ENCODE results near the gene GINS1. TPM values are rescaled to one million over a fixed set of nuclear protein-coding genes. Genes with fewer than 3 reads are reported as not detected.

Gene GINS1
- total RNA-seq, 1 donor from 2014 or later = 6.2 TPM

DNA sequence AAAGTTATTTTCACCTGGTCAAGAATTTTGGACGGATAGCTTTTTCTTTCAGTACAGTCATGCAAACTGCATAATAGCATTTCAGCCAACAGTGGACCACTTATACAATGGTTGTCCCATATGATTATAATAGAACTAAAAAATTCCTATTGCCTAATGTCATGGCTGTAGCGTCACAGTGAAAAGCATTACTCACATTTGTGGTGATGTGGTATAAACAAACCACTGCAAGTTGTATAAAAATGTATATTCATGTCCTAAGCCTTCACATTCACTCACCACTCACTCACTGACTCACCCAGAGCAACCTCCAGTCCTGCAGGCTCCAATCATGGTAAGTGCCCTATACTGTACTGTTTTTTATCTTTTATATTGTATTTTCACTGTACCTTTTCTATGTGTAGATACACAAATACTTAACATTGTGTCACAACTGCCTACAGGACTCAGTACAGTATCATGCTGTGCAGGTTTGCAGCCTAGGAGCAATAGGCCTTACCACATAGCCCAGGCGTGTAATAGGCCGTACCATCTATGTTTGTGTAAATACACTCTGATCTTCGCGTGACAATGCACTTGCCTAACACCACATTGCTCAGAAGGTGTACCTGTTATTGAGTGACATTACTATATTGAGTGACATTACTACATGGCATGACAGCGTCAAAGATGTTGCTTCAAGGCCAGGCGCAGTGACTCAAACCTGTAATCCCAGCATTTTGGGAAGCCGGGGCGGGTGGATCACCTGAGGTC is 34.7 kb upstream of the GINS1 start:
- no peak overlapping the region for H3K4me3 Mint-ChIP-seq (ENCODE audit: unreplicated experiment)
- peaks cover 8% of the 10 kb centered on the region for H3K9me3 Mint-ChIP-seq (ENCODE audit: unreplicated experiment)
- peaks cover 6% of the 10 kb centered on the region for H3K36me3 Mint-ChIP-seq (ENCODE audit: unreplicated experiment)
- H3K4me1 Mint-ChIP-seq (ENCODE audit: unreplicated experiment) = peaks cover 8% of the 10 kb centered on the region
- H3K27me3 Mint-ChIP-seq (ENCODE audit: unreplicated experiment) = no peaks in the 10 kb centered on the region
- no peak for DNase-seq (ENCODE audit: extremely low spot score, unreplicated experiment)
- no peak overlapping the region for H3K27ac Mint-ChIP-seq (ENCODE audit: unreplicated experiment)
- TF ChIP-seq CTCF (IDR thresholded peaks at IDR 0.05) = no peak

- no peak overlapping the region for H3K4me3 Mint-ChIP-seq (ENCODE audit: unreplicated experiment)
- DNase-seq (ENCODE audit: extremely low spot score, unreplicated experiment) = no peak
- peaks cover 4% of the 10 kb centered on the region for H3K36me3 Mint-ChIP-seq (ENCODE audit: unreplicated experiment)
- H3K27ac Mint-ChIP-seq (ENCODE audit: unreplicated experiment) = no peak overlapping the region
- peaks cover 8% of the 10 kb centered on the region for H3K4me1 Mint-ChIP-seq (ENCODE audit: unreplicated experiment)
- TF ChIP-seq CTCF (IDR thresholded peaks at IDR 0.05) = no peak
- H3K27me3 Mint-ChIP-seq (ENCODE audit: unreplicated experiment) = no peaks in the 10 kb centered on the region
- H3K9me3 Mint-ChIP-seq (ENCODE audit: unreplicated experiment) = peaks cover 8% of the 10 kb centered on the region
These were observed 32.6 kb upstream of the GINS1 start for GRCh38 chr20:25374842-25375241.

GRCh38 chr20:25376236-25376635 is 31.2 kb upstream of the GINS1 start:
- Mint-ChIP-seq H3K27ac (ENCODE audit: unreplicated experiment) (no peak overlapping the region), H3K36me3 (ENCODE audit: unreplicated experiment) (peaks cover 4% of the 10 kb centered on the region), H3K9me3 (ENCODE audit: unreplicated experiment) (peaks cover 8% of the 10 kb centered on the region), H3K4me1 (ENCODE audit: unreplicated experiment) (peaks cover 8% of the 10 kb centered on the region), H3K27me3 (ENCODE audit: unreplicated experiment) (no peaks in the 10 kb centered on the region), H3K4me3 (ENCODE audit: unreplicated experiment) (no peak overlapping the region)
- no peak for TF ChIP-seq CTCF (IDR thresholded peaks at IDR 0.05)
- DNase-seq (ENCODE audit: extremely low spot score, unreplicated experiment) = no peak

DNA sequence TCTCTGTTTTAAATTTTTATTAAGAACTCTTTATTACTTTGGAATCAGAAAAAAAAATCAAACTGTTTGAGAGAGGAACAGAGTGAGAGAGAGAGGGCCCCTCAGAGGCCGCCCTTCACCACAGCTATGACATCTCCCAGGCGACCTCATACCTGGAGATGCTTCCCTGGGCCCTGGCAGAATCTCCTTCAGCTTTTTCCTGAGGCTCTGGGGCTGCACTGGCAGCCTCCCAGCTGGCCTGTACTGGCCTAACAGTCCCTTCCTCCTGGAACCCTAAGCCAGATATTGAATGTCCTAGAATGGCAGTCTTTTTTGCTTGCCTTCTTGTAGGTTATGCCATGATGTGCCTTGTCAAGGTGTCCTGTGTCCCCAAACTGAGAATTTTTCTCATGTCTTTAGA is 30.6 kb upstream of the GINS1 start:
- no peak overlapping the region for H3K4me3 Mint-ChIP-seq (ENCODE audit: unreplicated experiment)
- no peak for TF ChIP-seq CTCF (IDR thresholded peaks at IDR 0.05)
- peaks cover 8% of the 10 kb centered on the region for H3K4me1 Mint-ChIP-seq (ENCODE audit: unreplicated experiment)
- no peak overlapping the region for H3K27ac Mint-ChIP-seq (ENCODE audit: unreplicated experiment)
- no peaks in the 10 kb centered on the region for H3K27me3 Mint-ChIP-seq (ENCODE audit: unreplicated experiment)
- H3K36me3 Mint-ChIP-seq (ENCODE audit: unreplicated experiment) = peaks cover 2% of the 10 kb centered on the region
- H3K9me3 Mint-ChIP-seq (ENCODE audit: unreplicated experiment) = peaks cover 8% of the 10 kb centered on the region
- no peak for DNase-seq (ENCODE audit: extremely low spot score, unreplicated experiment)

- no peak overlapping the region for H3K4me3 Mint-ChIP-seq (ENCODE audit: unreplicated experiment)
- H3K9me3 Mint-ChIP-seq (ENCODE audit: unreplicated experiment) = no peaks in the 10 kb centered on the region
- peaks cover 4% of the 10 kb centered on the region for H3K36me3 Mint-ChIP-seq (ENCODE audit: unreplicated experiment)
- H3K4me1 Mint-ChIP-seq (ENCODE audit: unreplicated experiment) = peaks cover 8% of the 10 kb centered on the region
- H3K27ac Mint-ChIP-seq (ENCODE audit: unreplicated experiment) = no peak overlapping the region
- DNase-seq (ENCODE audit: extremely low spot score, unreplicated experiment) = no peak
- no peaks in the 10 kb centered on the region for H3K27me3 Mint-ChIP-seq (ENCODE audit: unreplicated experiment)
- no peak for TF ChIP-seq CTCF (IDR thresholded peaks at IDR 0.05)
These were observed 29.1 kb upstream of the GINS1 start for GRCh38 chr20:25378189-25378883.

Measured in osteocyte (in vitro differentiated cells).